Left lung (tissue), 14 donors: Measurements from ENCODE around the gene CLPSL1. TPM values are rescaled to one million over a fixed set of nuclear protein-coding genes. Genes with fewer than 3 reads are reported as not detected.
A peak's percentile ranks its signal among the peaks of the same experiment; 100 is the strongest.
"Not testable (repeated sequence)": the region's sequence is repeated elsewhere in the genome, so short reads cannot be mapped to it uniquely, and the experiment has no call there.

ENCODE experiments used
- ATAC-seq: fragments of 200-7000 bp; cut with Tn5 transposase; one replicate; pipeline ENCODE4 v1.9.1; 2020; ENCODE audit warnings: moderate library complexity
- DNase-seq, 4 donors: peaks; one replicate each; pipeline ENCODE4 v3.0.0-alpha.2; 2013 to 2020
- H3K27ac ChIP-seq, 2 donors: fragments of 200-600 bp; sonication (generic) in 1 of 2; one replicate each; pipeline versions ENCODE4 v1.5.0 to v1.8.0; 2020 to 2021
- H3K27me3 ChIP-seq, 2 donors: fragments of 200-600 bp; sonication (generic) in 1 of 2; one replicate each; pipeline versions ENCODE4 v1.5.0 to v1.8.0; 2020 to 2021
- H3K36me3 ChIP-seq, 2 donors: fragments of 200-600 bp; sonication (generic) in 1 of 2; one replicate each; pipeline versions ENCODE4 v1.5.0 to v1.8.0; 2020 to 2021
- H3K4me1 ChIP-seq, 2 donors: fragments of 200-600 bp; one replicate each; pipeline ENCODE4 v1.8.0; 2021
- H3K4me3 ChIP-seq, 2 donors: fragments of 200-600 bp; sonication (generic) in 1 of 2; one replicate each; pipeline versions ENCODE4 v1.5.0 to v1.8.0; 2020 to 2021; ENCODE audit warnings: mild to moderate bottlenecking in 1 of 2
- H3K9me3 ChIP-seq, 2 donors: fragments of 200-600 bp; sonication (generic) in 1 of 2; one replicate each; pipeline versions ENCODE4 v1.5.0 to v1.8.0; 2020 to 2021
- intact Hi-C, 2 donors: fragments of 100-400 bp; cut with DNase I; formaldehyde crosslinking; loops; one replicate each; pipeline versions ENCODE4 v1.11.2 to v1.14.2; 2022
- long read RNA-seq, 12 donors: library from polyadenylated mRNA in 2 of 12; unstranded in 2 of 12; transcript quantifications; one replicate each; pipeline ENCODE4 v2.0.0 and lab custom pipeline, GENCODE V29; 2019 to 2026
- polyA plus RNA-seq, 6 donors: library from polyadenylated mRNA; unstranded; fragments of 120-200 nt; gene quantifications; one replicate each; pipeline ENCODE4 v1.2.1, GENCODE V29; 2013; ENCODE audit not compliant: insufficient read length in 6 of 6
- total RNA-seq, 2 donors: library from RNA; stranded (reverse); fragmentation: NEBNext Ultra II Directional; extraction: Animal tissue kit (Norgen Biotek cat#: 25700); gene quantifications; one replicate each; pipeline ENCODE4 v1.2.1, GENCODE V29; 2021
- TF ChIP-seq, protein P1 (sequence below), 2 donors: fragments of 200-600 bp; sonication (generic) in 1 of 2; IDR thresholded peaks; one replicate each; pipeline versions ENCODE4 v1.5.0 to v1.8.0; 2021; ENCODE audit warnings: antibody characterized with exemption in 2 of 2
- donor health status: DM: no; HTN: yes; CAD: no.
- donor health status: DM: no; HTN: no; CAD: no.

The CLPSL1 gene, protein sequence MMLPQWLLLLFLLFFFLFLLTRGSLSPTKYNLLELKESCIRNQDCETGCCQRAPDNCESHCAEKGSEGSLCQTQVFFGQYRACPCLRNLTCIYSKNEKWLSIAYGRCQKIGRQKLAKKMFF
- total RNA-seq (not detected), polyA plus RNA-seq (not detected)
- long read RNA-seq, donor 1: 0 reads
- long read RNA-seq, donor 2: 0 reads
- long read RNA-seq, donor 3: 0 reads
- long read RNA-seq, donor 4: 0 reads
- long read RNA-seq, donor 5: 0 reads
- long read RNA-seq, donor 6: 0 reads
- long read RNA-seq, donor 7: 0 reads
- long read RNA-seq, donor 8: 0 reads
- long read RNA-seq, donor 9: 0 reads
- long read RNA-seq, donor 10: 0 reads
- long read RNA-seq, donor 11: 0 reads
- long read RNA-seq, donor 12: 0 reads

DNA sequence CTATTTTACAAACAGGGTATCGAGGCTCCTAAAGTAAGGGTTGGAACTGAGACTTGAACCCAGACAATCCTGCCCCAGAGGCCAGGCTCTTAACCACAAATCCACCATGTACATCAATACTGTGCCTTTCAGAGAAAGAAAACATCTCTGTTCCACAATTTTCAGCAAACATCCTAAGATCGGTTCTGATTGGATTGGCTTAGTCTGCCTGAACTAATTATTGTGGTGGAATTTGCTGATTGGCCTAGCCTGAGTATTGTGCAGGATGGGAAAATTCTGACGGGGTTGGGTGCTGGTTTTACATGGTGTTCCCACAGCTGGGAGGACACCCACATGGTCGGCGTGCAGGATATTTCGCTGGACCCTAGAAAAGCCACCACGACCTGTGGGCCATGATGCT is at the start of gene CLPSL1:
Gene CLPSL1 (plus strand): TSS at position 301 of the 400 bp plus-strand sequence. CDS start 92 bp downstream, at position 393.
- H3K27me3 ChIP-seq: peaks cover 11 to 56% of the 10 kb centered on the region in 2 donors

DNA sequence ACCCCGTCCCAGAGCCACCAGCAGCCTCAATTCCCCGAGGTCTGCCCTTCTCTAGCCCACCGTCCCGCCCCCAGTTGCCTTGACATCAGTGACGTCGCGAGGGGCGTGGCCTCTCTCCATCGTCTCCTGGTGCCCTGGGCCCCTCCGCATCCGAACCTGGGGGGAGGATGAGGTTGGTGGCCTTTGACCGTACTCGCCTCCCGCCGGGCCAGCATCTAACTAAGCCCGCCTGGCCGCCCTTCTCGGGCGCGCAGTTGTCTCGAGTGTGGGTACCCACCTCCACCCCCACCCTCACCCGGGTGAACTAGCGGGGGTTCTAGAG is 49.4 kb upstream of the CLPSL1 start:
- Histone ChIP-seq H3K27me3 (no peaks in the 10 kb centered on the region), H3K4me1 (peaks cover 51 to 91% of the 10 kb centered on the region in 2 donors), H3K27ac (peak overlapping the region; percentile 98 to 99), H3K36me3 (no peaks in the 10 kb centered on the region), H3K4me3 (peak overlapping the region; percentile 62 to 67), H3K9me3 (no peaks in the 10 kb centered on the region)
- TF ChIP-seq, protein P1, sequence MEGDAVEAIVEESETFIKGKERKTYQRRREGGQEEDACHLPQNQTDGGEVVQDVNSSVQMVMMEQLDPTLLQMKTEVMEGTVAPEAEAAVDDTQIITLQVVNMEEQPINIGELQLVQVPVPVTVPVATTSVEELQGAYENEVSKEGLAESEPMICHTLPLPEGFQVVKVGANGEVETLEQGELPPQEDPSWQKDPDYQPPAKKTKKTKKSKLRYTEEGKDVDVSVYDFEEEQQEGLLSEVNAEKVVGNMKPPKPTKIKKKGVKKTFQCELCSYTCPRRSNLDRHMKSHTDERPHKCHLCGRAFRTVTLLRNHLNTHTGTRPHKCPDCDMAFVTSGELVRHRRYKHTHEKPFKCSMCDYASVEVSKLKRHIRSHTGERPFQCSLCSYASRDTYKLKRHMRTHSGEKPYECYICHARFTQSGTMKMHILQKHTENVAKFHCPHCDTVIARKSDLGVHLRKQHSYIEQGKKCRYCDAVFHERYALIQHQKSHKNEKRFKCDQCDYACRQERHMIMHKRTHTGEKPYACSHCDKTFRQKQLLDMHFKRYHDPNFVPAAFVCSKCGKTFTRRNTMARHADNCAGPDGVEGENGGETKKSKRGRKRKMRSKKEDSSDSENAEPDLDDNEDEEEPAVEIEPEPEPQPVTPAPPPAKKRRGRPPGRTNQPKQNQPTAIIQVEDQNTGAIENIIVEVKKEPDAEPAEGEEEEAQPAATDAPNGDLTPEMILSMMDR (IDR thresholded peaks at IDR 0.05): no peak
- DNase-seq (peak; percentile 84 to 98 (median 94)), ATAC-seq (peak; percentile 65)
- intact Hi-C loops: loop anchor here in 1 of 2 donors (10.0 kb wide), 1 partner anchor 147 kb away; no protein-coding TSS in a partner anchor

More for the DNA sequence above, at the start of gene CLPSL1:
- no peaks in the 10 kb centered on the region for H3K36me3 ChIP-seq
- intact Hi-C loops: no loop called here
- no peak for ATAC-seq
- TF ChIP-seq, protein P1 (IDR thresholded peaks at IDR 0.05): no peak
- peaks cover 4 to 10% of the 10 kb centered on the region in 2 donors for H3K4me1 ChIP-seq
- no peak for DNase-seq
- no peak within 1 kb of the TSS for H3K4me3 ChIP-seq
- H3K9me3 ChIP-seq: no peaks in the 10 kb centered on the region
- H3K27ac ChIP-seq: no peak within 1 kb of the TSS

DNA sequence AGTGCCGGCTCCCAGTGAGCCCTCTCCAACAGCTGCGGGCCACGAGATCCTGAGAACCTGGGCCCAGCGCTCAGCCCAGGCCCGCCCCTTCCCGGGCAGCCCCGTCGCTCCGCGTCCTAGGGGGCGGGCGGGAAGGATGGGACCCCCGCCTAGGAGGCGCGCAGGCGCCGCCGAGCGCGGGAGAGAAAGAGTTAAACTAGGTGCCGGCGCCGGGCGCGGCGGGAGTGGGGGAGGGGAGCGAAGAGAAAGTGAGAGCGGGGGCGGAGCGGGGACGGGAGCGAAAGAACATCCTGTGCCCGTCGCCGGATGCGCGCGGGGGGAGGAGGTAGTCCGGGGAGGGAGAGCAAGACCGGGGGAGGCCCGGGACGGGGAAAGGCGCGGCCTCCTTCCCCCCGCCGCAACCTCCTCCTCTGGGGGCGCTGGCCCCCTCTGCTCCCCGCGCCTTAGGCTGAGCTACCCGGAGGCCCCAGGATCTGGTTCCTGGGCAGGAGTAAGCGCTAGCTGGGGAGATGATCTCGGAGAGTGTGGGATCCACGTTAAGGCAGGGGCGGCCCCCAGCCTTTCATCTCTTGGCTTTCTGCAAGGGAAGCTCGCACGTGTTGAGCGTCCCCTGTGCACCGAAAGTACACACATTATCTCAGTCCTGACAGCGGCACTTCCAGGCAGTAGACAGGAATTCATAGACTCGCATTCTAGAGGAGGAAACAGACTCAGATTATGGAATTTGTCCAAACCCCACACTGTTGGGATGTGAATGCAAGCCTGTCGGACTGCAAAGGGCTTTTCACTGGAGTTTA is 48.9 kb upstream of the CLPSL1 start:
- TF ChIP-seq, protein P1 (IDR thresholded peaks at IDR 0.05): no peak
- intact Hi-C loops: loop anchor here in 1 of 2 donors (10.0 kb wide), 1 partner anchor 147 kb away; no protein-coding TSS in a partner anchor
- DNase-seq (peak; percentile 79 to 99 (median 91)), ATAC-seq (peak; percentile 73)
- Histone ChIP-seq H3K27ac (peak overlapping the region; percentile 98 to 99), H3K9me3 (no peaks in the 10 kb centered on the region), H3K4me3 (peak overlapping the region; percentile 62 to 67), H3K27me3 (no peaks in the 10 kb centered on the region), H3K4me1 (peaks cover 47 to 91% of the 10 kb centered on the region in 2 donors), H3K36me3 (no peaks in the 10 kb centered on the region)

DNA sequence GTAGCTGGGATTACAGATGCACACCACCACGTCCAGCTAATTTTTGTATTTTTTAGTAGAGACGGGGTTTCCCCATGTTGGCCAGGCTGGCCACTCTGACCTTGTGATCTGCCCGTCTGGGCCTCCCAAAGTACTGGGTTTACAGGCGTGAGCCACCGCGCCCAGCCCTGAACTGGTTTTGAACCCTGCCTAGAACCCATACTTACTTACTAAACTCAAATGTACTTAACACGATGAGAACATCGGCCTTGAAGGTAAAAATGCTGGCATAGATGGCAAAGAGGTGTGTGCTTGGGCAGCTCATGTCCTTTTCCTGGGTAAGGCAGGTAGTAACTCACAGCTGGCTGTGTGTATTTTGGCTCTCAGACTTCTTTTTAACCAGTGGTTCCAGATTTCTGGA is 47.2 kb upstream of the CLPSL1 start:
- intact Hi-C loops: loop anchor here in 1 of 2 donors (10.0 kb wide), 1 partner anchor 149 kb away; no protein-coding TSS in a partner anchor
- peaks cover 35 to 85% of the 10 kb centered on the region in 2 donors for H3K4me1 ChIP-seq
- H3K27me3 ChIP-seq: no peaks in the 10 kb centered on the region
- H3K4me3 ChIP-seq: no peak overlapping the region
- TF ChIP-seq, protein P1 (IDR thresholded peaks at IDR 0.05): no peak
- H3K36me3 ChIP-seq: no peaks in the 10 kb centered on the region
- peak overlapping the region in 1 of 2 donors; percentile 99 for H3K27ac ChIP-seq
- H3K9me3 ChIP-seq: no peaks in the 10 kb centered on the region
- ATAC-seq (no peak), DNase-seq (no peak)

DNA sequence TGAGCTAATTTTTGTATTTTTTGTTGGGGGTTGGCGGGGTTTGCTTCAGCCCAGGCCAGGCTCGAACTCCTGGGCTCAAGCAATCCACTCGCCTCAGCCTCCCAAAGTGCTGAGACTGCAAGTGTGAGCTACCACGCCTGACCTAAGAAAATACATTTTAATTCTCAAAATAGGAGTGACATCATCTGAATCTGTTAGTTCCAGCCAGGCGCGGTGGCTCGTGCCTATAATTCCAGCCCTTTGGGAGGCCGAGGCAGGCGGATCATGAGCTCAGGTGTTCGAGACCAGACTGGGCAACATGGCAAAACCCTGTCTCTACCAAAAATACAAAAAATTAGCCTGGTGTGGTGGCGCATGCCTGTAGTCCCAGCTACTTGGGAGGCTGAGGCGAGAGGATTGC is 46.5 kb upstream of the CLPSL1 start:
- H3K4me3 ChIP-seq, H3K27ac ChIP-seq, H3K9me3 ChIP-seq, H3K36me3 ChIP-seq, DNase-seq, ATAC-seq, H3K27me3 ChIP-seq: not testable (repeated sequence)
- intact Hi-C loops: loop anchor here in 1 of 2 donors (10.0 kb wide), 1 partner anchor 150 kb away; no protein-coding TSS in a partner anchor
- peaks cover 28 to 79% of the 10 kb centered on the region in 2 donors for H3K4me1 ChIP-seq
